NCI-H187 (cell line): ENCODE measurements around the gene MC5R.

Experiments used
- DNase-seq, 2 experiments: peaks; one replicate each; lab custom pipeline; 2025; lab: John Stamatoyannopoulos, UW

Gene MC5R

GRCh38 chr18:13823707-13824395 is at the start of gene MC5R:
Gene MC5R (plus strand): TSS chr18:13824149. CDS start chr18:13825766, 1,617 bp downstream.
- DNase-seq: peak in 1 of 2 experiments; percentile 11

- no peak for DNase-seq
These were observed 48.9 kb upstream of the MC5R start for GRCh38 chr18:13775058-13775457.

GRCh38 chr18:13791181-13791580 is 32.8 kb upstream of the MC5R start:
- DNase-seq: no peak

- no peak for DNase-seq
These were observed 30.1 kb upstream of the MC5R start for GRCh38 chr18:13793819-13794218.

GRCh38 chr18:13796515-13796914 is 27.4 kb upstream of the MC5R start:
- no peak for DNase-seq

- DNase-seq: no peak
These were observed 26.8 kb upstream of the MC5R start for GRCh38 chr18:13797157-13797611.

GRCh38 chr18:13799396-13799795 is 24.6 kb upstream of the MC5R start:
- DNase-seq: no peak

- peak in 1 of 2 experiments; percentile 19 for DNase-seq
These were observed 23.3 kb upstream of the MC5R start for GRCh38 chr18:13800505-13801259.

GRCh38 chr18:13801260-13801601 is 22.7 kb upstream of the MC5R start:
- DNase-seq: no peak

- no peak for DNase-seq
These were observed 19.6 kb upstream of the MC5R start for GRCh38 chr18:13804305-13804704.

GRCh38 chr18:13808294-13809042 is 15.5 kb upstream of the MC5R start:
- DNase-seq: no peak

GRCh38 chr18:13809043-13809430 is 14.9 kb upstream of the MC5R start:
- DNase-seq: no peak

- DNase-seq: no peak
These were observed 14.3 kb upstream of the MC5R start for GRCh38 chr18:13809531-13810255.

- DNase-seq: no peak
These were observed 12.9 kb upstream of the MC5R start for GRCh38 chr18:13810950-13811485.

- no peak for DNase-seq
These were observed 12.0 kb upstream of the MC5R start for GRCh38 chr18:13811993-13812392.

- no peak for DNase-seq
These were observed 10.6 kb upstream of the MC5R start for GRCh38 chr18:13813271-13813849.

GRCh38 chr18:13826209-13826608 is 2.3 kb downstream of the MC5R start:
- no peak for DNase-seq

GRCh38 chr18:13831864-13832508 is 8.0 kb downstream of the MC5R start:
- no peak for DNase-seq

GRCh38 chr18:13834496-13835015 is 10.6 kb downstream of the MC5R start:
- DNase-seq: no peak

GRCh38 chr18:13835202-13835601 is 11.3 kb downstream of the MC5R start:
- DNase-seq: no peak

GRCh38 chr18:13836559-13836958 is 12.6 kb downstream of the MC5R start:
- no peak for DNase-seq
